HG03045 (cell line): ENCODE measurements around the gene C3orf80.
"Not testable (repeated sequence)": the region's sequence is repeated elsewhere in the genome, so short reads cannot be mapped to it uniquely, and the experiment has no call there.

Experiments
- ATAC-seq: cut with Tn5 transposase; IDR thresholded peaks from one replicate; pipeline ENCODE4 v1.9.1; 2021; ENCODE audit warnings: mild to moderate bottlenecking, moderate library complexity; ENCODE audit not compliant: unreplicated experiment

Gene C3orf80

DNA sequence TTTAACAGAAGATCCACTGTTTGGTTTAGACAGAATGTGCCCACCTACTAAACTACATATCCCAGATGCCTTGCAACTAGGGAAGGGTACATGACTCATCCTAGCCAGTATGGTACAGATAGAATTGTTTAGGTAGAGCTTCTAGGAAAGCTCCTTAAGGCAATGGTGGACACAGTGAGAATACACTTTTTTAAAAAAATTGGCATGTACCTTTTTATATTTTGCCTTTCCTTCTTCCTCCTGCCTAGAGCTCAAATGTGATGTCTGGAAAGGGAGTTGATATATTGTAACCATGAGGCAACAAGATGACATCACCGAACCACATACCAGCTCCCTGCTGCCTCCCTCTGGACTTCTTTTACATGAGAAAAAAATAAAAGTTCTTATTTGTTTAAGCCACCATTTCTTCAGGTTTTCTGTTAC, 14.4 kb upstream of the C3orf80 start:
- no peak for ATAC-seq

DNA sequence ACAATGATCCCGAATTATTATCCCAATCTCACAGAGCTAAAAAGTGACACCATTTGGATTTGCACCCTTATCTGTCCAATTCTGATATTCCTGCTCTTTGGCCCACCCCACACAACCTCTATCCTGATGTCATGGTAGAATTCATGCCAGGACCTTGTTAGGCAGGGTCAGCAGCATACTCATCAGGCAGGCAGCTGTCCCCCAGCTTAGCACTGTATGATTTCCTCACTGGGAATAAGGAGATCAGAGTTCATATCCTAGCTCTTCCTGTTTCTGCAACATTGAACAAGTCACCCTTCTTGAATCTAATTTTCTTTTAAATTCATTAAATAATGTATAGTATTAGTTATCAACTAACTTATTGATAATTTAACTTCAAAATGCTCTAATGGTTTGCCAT, 12.0 kb upstream of the C3orf80 start:
- ATAC-seq, result no peak

DNA sequence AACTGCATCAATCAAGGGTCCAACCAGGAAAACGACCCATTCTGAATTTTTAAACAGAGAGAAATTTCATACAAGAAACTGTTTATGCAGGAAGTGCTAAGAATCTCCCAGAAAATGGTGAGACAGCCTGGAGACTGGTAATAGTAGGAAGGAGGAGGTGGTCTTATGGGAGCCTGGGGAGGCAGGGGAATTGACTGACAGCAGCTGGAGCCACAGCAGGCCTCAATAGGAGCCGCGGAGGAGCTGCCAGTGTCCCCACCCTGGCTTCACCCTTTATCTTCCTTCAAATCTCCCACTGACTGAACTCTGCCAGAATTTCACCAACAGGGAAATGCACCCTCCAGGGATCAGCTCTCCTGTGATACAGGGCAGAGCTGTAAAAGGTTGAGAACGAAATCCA, 7.5 kb upstream of the C3orf80 start:
- no peak for ATAC-seq

DNA sequence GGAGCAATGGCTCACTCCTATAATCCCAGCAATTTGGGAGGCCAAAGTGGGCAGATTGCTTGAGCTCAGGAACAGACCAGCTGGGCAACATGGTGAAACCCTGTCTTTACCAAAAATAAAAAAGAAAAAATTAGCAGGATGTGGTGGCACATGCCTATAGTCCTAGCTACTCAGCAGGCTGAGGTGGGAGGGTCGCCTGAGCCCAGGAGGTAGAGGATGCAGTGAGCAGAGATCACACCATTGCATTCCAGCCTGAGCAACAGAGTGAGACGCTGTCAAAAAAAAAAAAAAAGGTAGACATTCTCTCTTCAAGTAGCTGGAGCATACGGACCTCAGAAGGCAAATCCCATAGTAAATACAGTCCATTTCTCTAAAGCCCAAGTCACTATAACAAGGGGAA, 7.1 kb upstream of the C3orf80 start:
- no peak for ATAC-seq

DNA sequence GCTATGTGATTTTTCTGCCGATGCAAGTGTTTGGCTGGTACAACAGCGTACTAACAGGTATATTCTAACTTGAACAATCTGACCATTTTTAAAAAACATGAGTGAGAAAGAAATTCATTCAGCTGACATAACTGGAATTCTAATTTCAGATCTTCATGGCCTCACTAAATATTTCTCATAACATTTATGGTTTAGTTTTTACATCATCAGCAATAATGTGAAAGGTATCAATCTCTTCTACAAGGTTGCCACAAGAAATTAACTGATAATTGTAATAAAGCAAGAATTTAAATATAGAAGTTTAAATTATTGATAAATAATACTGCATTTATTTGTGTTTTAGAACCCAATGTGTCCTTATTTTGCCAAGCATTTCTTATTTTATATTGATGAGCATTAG, 5.2 kb upstream of the C3orf80 start:
- ATAC-seq, result no peak

DNA sequence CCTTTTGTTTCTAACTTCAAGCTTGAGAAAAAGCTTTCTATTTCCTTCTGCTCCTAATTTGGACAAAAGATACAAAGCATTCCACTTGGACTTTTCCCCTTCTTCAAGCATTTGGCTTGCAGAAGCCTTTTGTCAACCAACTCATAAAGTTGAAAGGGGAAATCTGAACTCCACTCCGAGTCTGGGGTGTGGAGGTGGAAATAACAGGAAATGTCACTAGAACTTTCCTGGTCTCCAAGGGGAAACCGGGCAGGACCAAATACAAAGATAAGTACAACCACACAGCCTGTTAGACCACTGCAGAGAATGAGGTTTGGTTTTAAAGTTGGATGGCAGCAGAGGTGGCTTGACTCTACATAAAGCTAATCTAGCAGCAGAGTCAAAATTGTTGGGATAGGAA, 4.2 kb upstream of the C3orf80 start:
- ATAC-seq, result no peak

DNA sequence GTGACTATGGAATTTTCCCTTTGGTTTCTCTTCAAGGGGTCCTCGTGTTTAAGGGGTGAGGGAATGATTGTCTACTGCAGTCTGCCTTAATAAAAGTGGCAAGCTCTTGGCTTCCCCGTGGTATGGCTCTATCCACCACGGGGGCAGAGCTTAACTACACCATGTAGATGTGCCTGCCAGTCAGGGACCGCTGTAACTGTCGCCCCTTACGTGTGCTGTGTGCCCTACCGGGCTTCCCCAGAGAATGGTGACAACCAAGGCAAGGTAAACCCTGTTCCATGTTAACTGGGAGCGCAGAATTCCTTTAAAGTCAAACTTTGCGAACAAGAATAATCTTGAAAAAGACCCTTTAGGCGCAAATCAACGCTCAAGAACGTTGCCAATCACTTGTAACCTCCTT, 966 bp upstream of the C3orf80 start:
- no peak for ATAC-seq

DNA sequence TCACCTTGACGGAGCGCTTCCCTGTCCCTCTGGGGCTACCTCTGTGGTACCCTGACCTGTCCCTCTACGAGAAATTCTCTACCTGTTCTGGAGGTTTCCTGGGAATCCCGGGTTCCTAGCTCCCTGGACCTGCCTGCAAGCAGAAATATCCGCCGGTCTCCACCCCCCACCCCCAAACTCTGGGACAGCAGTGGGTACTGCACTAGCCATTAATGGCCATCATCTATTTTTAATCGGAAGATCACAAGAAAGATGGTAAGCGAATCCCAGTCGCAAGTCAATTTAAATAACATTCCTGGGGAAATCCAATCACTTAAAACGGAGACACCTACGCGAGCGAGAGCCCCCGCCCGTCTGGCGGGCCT, 429 bp upstream of the C3orf80 start:
- ATAC-seq, result no peak

DNA sequence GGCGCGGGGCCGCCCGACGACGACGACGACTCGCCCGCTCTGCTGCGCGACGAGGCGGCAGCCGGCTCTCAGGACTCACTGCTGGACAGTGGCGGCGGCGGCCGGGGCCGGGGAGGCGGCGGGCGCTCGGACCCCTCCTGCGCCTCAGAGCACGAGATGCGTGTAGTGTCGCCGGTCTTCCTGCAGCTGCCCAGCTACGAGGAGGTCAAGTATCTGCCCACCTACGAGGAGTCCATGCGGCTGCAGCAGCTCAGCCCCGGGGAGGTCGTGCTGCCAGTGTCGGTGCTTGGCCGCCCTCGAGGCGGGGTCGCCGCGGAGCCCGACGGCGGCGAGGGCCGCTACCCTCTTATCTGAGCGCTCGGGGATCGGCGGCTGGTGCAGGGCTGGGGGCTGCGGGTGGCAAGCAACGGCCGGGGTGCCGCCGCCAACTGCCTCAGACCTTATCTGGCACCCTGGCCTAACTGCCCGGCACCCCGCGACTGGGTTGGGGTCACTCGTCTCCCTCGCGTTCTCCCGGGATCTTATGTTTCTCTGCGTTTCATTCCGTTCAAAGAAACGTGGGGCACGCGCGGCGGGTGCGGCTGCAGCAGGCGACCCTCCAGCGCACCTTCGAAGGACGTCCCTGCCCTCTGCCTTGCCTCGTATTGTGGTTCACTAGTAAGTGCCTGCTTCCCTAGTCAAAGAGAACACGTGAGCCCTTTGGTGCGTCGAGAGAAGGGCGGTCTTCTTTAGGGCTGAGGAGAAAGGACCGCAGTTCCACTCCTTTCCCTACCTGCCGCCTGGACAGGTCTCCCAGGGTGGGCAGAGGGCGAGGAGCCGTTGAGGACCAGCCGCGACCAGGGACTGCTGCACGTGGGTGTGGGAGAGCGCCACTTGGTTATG, 1.0 kb downstream of the C3orf80 start:
- ATAC-seq, result peak; percentile 33

DNA sequence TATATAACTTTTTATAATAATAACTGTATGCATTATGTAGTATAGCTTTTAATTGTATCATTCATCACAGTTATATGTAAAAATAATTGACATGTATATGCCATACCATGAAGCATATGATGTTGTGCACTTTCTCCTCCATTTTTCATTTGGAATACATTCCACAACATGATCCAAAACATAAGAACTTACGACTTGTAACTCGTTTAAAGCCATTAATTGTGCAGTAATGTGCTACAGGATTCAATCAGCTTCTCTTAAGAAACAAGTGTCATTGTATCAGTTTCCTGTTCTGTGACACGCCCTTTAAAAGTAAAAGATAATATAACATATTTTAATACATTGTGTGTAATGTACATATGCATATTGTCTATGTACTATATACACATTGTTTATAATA, 2.2 kb downstream of the C3orf80 start:
- no peak for ATAC-seq

DNA sequence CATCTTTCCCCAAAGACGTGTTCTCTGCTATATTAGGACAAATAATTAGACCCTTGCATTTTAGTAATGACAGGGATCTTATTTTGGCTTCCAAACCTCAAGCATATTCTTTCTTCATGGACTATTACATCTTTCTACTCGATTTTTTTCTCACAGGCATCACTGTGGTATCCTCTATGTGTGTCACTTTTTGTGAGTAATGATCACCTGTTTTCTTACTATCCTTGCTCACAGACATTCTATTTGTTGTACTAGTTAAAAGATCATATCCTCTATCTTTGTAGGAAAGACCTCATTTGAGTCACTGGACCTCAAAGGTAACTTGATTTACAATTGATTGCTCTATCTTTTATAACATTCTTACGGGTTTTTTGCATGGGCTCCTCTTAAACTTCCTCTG, 6.8 kb downstream of the C3orf80 start:
- ATAC-seq, result no peak

DNA sequence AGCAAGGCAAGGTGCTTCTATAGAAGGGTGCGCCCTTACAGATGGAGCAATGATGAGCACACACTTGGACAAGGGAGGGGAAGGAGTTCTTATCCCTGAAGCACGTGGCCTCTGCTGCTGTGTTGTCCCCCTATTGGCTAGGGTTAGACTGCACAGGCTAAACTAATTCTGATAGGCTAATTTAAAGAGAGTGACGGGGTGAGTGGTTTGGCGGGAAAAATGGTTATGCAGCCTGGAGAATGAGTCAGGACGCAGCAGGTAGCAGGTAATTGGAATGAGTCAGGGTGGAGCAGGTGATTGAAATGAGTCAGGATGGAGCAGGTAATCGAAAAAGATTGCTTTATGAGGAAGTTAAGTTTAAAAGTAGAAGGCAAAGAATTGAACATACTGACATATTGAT, 15.5 kb downstream of the C3orf80 start:
- not testable (repeated sequence) for ATAC-seq

DNA sequence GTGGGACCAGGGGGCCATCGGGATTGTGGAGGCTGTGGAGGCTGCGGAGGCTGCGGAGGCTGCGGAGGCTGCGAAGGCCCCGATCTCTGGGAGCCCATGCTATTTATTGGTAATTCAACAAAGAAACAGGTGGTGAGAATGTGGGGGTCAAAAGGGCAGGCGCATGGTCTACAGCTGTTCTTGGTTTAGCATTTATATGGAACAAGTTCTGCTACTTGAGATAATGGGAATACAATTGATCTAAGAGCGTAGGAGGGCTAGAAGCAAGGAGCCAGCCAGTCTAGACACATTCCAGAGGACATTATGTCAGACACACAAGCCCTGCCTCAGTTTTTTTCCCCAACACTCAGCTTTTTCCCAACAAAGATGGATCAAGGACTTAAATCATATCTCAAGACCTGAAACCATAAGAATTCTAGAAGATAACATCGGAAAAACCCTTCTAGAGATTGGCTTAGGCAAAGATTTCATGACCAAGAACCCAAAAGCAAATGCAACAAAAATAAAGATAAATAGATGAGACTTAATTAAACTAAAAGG, 20.1 kb downstream of the C3orf80 start:
- no peak for ATAC-seq

DNA sequence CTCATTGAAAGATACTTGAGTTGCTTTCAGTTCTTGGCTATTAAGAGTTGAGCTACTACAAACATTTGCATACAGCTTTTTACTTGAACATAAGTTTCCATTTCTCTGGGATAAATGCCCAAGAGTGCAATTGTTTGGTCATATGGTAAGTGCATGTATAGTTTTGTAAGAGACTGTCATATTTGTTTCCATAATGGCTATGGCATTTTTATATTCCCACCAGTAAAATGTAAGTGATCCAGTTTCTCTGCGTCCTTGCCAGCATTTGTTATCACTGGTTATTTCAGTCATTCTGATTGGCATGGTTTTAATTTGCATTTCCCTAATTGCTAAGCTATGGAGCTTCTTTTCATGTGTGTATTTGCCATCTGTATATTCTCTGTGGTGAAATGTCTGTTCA, 22.5 kb downstream of the C3orf80 start:
- ATAC-seq, result no peak

DNA sequence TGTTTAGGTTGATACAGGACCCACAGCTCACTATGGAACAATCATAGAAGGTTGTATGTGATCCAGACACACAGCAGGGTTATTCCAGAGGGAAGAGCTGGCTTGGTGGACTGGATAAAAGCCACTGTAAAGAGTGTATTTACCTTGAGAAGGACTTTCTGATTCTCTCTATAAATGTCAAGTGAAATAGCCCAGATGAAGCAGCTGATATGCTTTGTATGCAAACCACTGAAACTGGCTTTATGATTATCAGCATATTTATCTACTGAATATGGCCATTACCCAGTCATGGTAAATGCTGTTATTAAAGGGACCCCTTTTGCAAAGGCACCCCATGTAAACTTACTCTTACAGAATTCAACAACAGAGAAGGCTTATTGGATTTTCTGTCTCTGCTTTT, 28.1 kb downstream of the C3orf80 start:
- no peak for ATAC-seq

DNA sequence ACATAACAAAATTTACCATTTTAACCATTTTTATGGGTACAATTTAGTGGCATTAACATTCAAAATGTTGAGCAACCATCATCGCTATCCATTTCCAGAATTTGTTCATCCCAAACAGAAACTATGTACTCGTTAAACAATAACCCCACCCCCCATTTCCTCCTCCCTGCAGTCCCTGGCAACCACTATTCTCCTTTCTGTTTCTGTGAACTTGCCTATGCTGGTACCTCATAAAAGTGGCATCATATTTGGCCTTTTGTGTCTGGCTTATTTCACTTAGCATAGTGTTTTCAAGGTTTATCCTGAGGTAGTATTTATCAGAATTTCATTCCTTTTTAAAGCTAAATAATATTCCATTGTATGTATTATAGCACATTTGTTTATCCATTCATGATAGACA, 32.4 kb downstream of the C3orf80 start:
- no peak for ATAC-seq

DNA sequence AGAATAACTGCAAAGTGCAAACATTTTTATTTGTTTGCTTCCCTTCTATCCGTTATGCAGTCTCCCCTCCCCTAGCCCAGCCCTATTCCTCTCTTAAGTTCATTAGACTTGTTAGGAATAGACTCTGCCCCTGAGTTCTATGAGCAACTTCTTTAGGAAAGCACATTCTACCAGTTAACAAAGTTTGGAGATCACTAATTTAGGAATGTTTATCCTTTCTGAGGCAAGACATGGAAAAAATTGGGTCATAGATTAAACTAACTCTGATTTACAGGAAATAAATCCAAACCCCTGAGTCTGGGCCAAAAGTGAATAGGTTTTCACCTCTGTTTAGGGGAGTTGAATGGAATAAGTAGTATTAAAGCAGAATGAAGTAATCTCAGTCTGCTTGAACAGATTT, 34.4 kb downstream of the C3orf80 start:
- ATAC-seq, result no peak

DNA sequence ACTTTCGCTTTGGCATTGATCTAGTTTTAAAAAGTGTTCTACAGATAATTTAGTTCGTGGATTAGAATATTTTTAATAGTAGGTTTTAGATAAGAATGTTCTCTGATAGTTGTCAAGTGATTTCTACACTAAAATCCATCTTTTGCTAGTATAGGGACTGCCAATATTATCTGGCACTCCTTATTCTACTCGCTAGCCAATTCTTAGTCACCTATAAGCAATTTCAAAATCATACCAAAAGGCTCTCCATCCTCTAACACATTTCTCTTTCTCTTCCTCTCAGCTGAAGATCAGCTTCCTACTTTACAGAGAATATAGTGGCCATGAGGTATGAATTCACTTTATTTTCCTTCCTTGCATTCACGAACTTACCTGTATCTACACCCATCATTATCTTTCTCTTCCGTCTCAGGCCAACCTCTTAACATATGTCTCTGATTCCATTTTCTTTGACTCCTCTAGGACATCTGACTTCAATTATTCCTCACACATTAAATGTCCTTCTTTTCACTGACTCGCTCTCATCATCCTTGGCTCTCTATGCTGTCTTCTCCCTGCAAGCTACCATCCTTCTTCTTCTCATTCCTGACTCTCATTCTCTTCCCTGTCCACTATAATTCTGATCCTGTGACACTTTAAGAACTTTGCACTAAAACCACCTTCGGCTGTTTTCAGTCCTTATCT, 35.5 kb downstream of the C3orf80 start:
- ATAC-seq, result no peak

DNA sequence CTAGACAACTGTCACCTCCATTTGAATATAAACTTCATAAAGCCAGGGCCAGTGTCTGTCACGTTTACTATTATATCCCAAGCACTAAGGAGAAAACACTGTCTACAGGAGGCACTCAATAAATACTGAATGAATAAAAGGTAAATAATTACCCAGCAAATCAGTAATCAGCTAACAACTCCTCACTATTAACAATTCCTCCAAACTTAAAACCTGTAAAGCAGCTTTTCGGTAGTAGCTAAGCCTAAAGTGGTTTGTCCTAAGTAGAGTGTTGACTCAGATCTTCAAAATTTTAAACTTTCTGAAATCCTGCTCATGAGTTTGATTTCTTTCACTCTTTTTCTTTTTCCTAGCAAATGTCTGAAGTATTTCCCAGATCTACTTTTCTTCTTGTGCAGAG, 39.9 kb downstream of the C3orf80 start:
- ATAC-seq, result no peak
